Activated naive CD8-positive, alpha-beta T cell (primary cell): ENCODE data around the gene NUDCD3.

Experiments used
- H3K27ac Mint-ChIP-seq: one replicate; pipeline ENCODE4 v1.8.0; 2021; ENCODE audit warnings: mixed read lengths
- H3K27me3 Mint-ChIP-seq: one replicate; pipeline ENCODE4 v1.8.0; 2021; ENCODE audit warnings: mixed read lengths
- H3K36me3 Mint-ChIP-seq: one replicate; pipeline ENCODE4 v1.8.0; 2021; ENCODE audit warnings: mixed read lengths
- H3K4me1 Mint-ChIP-seq: one replicate; pipeline ENCODE4 v1.8.0; 2021; ENCODE audit warnings: low read depth, mixed read lengths
- H3K4me3 Mint-ChIP-seq: one replicate; pipeline ENCODE4 v1.8.0; 2021; ENCODE audit warnings: mild to moderate bottlenecking, mixed read lengths
- H3K9me3 Mint-ChIP-seq: one replicate; pipeline ENCODE4 v1.8.0; 2021; ENCODE audit warnings: low read depth, mixed read lengths

Gene NUDCD3

GRCh38 chr7:44384586-44385433 is 105.6 kb downstream of the NUDCD3 start:
- no peak overlapping the region for H3K4me3 Mint-ChIP-seq
- H3K36me3 Mint-ChIP-seq, result no peaks in the 10 kb centered on the region
- H3K27ac Mint-ChIP-seq, result no peak overlapping the region
- no peaks in the 10 kb centered on the region for H3K9me3 Mint-ChIP-seq
- no peaks in the 10 kb centered on the region for H3K4me1 Mint-ChIP-seq
- H3K27me3 Mint-ChIP-seq, result no peaks in the 10 kb centered on the region

- Mint-ChIP-seq H3K27me3 (no peaks in the 10 kb centered on the region), H3K4me3 (no peak overlapping the region), H3K4me1 (no peaks in the 10 kb centered on the region), H3K36me3 (no peaks in the 10 kb centered on the region), H3K9me3 (no peaks in the 10 kb centered on the region), H3K27ac (no peak overlapping the region)
Measured at GRCh38 chr7:44383566-44383965, 106.9 kb downstream of the NUDCD3 start.

- Mint-ChIP-seq H3K36me3 (no peaks in the 10 kb centered on the region), H3K9me3 (no peaks in the 10 kb centered on the region), H3K4me3 (no peak overlapping the region), H3K27ac (no peak overlapping the region), H3K27me3 (no peaks in the 10 kb centered on the region), H3K4me1 (no peaks in the 10 kb centered on the region)
Measured at GRCh38 chr7:44382459-44383265, 107.8 kb downstream of the NUDCD3 start.

- Mint-ChIP-seq H3K36me3 (no peaks in the 10 kb centered on the region), H3K27ac (peak overlapping the region; percentile 46), H3K4me1 (no peaks in the 10 kb centered on the region), H3K4me3 (no peak overlapping the region), H3K9me3 (no peaks in the 10 kb centered on the region), H3K27me3 (no peaks in the 10 kb centered on the region)
Measured at GRCh38 chr7:44381494-44382220, 108.8 kb downstream of the NUDCD3 start.

- no peak overlapping the region for H3K4me3 Mint-ChIP-seq
- H3K27me3 Mint-ChIP-seq, result no peaks in the 10 kb centered on the region
- no peak overlapping the region for H3K27ac Mint-ChIP-seq
- no peaks in the 10 kb centered on the region for H3K9me3 Mint-ChIP-seq
- no peaks in the 10 kb centered on the region for H3K4me1 Mint-ChIP-seq
- no peaks in the 10 kb centered on the region for H3K36me3 Mint-ChIP-seq
Measured at GRCh38 chr7:44380831-44381493, 109.5 kb downstream of the NUDCD3 start.

- H3K4me1 Mint-ChIP-seq, result no peaks in the 10 kb centered on the region
- H3K4me3 Mint-ChIP-seq, result no peak overlapping the region
- no peaks in the 10 kb centered on the region for H3K9me3 Mint-ChIP-seq
- H3K27ac Mint-ChIP-seq, result no peak overlapping the region
- no peaks in the 10 kb centered on the region for H3K36me3 Mint-ChIP-seq
- no peaks in the 10 kb centered on the region for H3K27me3 Mint-ChIP-seq
Measured at GRCh38 chr7:44380189-44380830, 110.1 kb downstream of the NUDCD3 start.

- H3K36me3 Mint-ChIP-seq, result no peaks in the 10 kb centered on the region
- H3K27ac Mint-ChIP-seq, result no peak overlapping the region
- no peaks in the 10 kb centered on the region for H3K9me3 Mint-ChIP-seq
- no peaks in the 10 kb centered on the region for H3K4me1 Mint-ChIP-seq
- H3K4me3 Mint-ChIP-seq, result no peak overlapping the region
- no peaks in the 10 kb centered on the region for H3K27me3 Mint-ChIP-seq
Measured at GRCh38 chr7:44379366-44380188, 110.9 kb downstream of the NUDCD3 start.

GRCh38 chr7:44378744-44379143 is 111.7 kb downstream of the NUDCD3 start:
- peak overlapping the region; percentile 61 for H3K27ac Mint-ChIP-seq
- H3K4me1 Mint-ChIP-seq, result no peaks in the 10 kb centered on the region
- H3K9me3 Mint-ChIP-seq, result no peaks in the 10 kb centered on the region
- H3K27me3 Mint-ChIP-seq, result no peaks in the 10 kb centered on the region
- H3K36me3 Mint-ChIP-seq, result no peaks in the 10 kb centered on the region
- no peak overlapping the region for H3K4me3 Mint-ChIP-seq

- Mint-ChIP-seq H3K27me3 (no peaks in the 10 kb centered on the region), H3K36me3 (no peaks in the 10 kb centered on the region), H3K27ac (no peak overlapping the region), H3K4me3 (no peak overlapping the region), H3K9me3 (no peaks in the 10 kb centered on the region), H3K4me1 (no peaks in the 10 kb centered on the region)
Measured at GRCh38 chr7:44377681-44378421, 112.6 kb downstream of the NUDCD3 start.

GRCh38 chr7:44377134-44377463 is 113.4 kb downstream of the NUDCD3 start:
- no peaks in the 10 kb centered on the region for H3K36me3 Mint-ChIP-seq
- peaks cover 2% of the 10 kb centered on the region for H3K4me1 Mint-ChIP-seq
- H3K4me3 Mint-ChIP-seq, result no peak overlapping the region
- H3K9me3 Mint-ChIP-seq, result no peaks in the 10 kb centered on the region
- no peaks in the 10 kb centered on the region for H3K27me3 Mint-ChIP-seq
- no peak overlapping the region for H3K27ac Mint-ChIP-seq

GRCh38 chr7:44376429-44377133 is 113.9 kb downstream of the NUDCD3 start:
- Mint-ChIP-seq H3K4me1 (peaks cover 2% of the 10 kb centered on the region), H3K9me3 (no peaks in the 10 kb centered on the region), H3K27ac (no peak overlapping the region), H3K36me3 (no peaks in the 10 kb centered on the region), H3K4me3 (no peak overlapping the region), H3K27me3 (no peaks in the 10 kb centered on the region)

- Mint-ChIP-seq H3K9me3 (no peaks in the 10 kb centered on the region), H3K27ac (no peak overlapping the region), H3K4me3 (no peak overlapping the region)
Measured at GRCh38 chr7:44375926-44376342, 114.5 kb downstream of the NUDCD3 start.

More at GRCh38 chr7:44375926-44376342, 114.5 kb downstream of the NUDCD3 start:
- peaks cover 2% of the 10 kb centered on the region for H3K4me1 Mint-ChIP-seq
- H3K27me3 Mint-ChIP-seq, result no peaks in the 10 kb centered on the region
- H3K36me3 Mint-ChIP-seq, result no peaks in the 10 kb centered on the region
